B cell (primary cell): Measurements from ENCODE around the gene OR2AK2. TPM values are rescaled to one million over a fixed set of nuclear protein-coding genes. Genes with fewer than 3 reads are reported as not detected.

Source experiments
- ATAC-seq: fragments of 200-7000 bp; cut with Tn5 transposase; one replicate; pipeline ENCODE4 v1.10.0; 2021; ENCODE audit warnings: low read depth, mild to moderate bottlenecking, moderate number of reproducible peaks, moderate library complexity
- CTCF ChIA-PET: fragments of 350-600 bp; sonication (Branson Sonifier 250); formaldehyde crosslinking; loops from one replicate; lab custom pipeline; 2021; ENCODE audit warnings: antibody characterized with exemption, inconsistent platforms; lab: Charles Lee
- POLR2A ChIA-PET: fragments of 350-600 bp; sonication (Branson Sonifier 250); formaldehyde crosslinking; loops from one replicate; lab custom pipeline; 2021; ENCODE audit warnings: antibody characterized with exemption; lab: Charles Lee
- DNase-seq: peaks from one replicate; pipeline ENCODE4 v3.0.0; 2013
- H2AFZ ChIP-seq: 2 replicates; pipeline ENCODE4 v1.6.1; 2012; ENCODE audit warnings: mild to moderate bottlenecking, low read depth, low read length; ENCODE audit not compliant: insufficient read depth, poor library complexity, severe bottlenecking
- H3K27ac ChIP-seq, 2 donors: 1 replicate in 1 of 2; 2 replicates in 1 of 2; pipeline ENCODE4 v1.5.1; 2012 to 2013; ENCODE audit warnings: low read length in 2 of 2, mild to moderate bottlenecking in 2 of 2, moderate library complexity in 1 of 2
- H3K27me3 ChIP-seq, 4 experiments: fragments of 200-600 bp in 1 of 4; sonication (generic) in 1 of 4; replicated peaks in 1 of 4; 1 replicate in 2 of 4; 2 replicates in 2 of 4; pipeline versions ENCODE4 v1.6.1 to v1.7.0; 2013 to 2016; ENCODE audit warnings: low read length in 3 of 4, mild to moderate bottlenecking in 2 of 4, mixed read lengths in 1 of 4, moderate library complexity in 1 of 4; ENCODE audit not compliant: insufficient read depth in 4 of 4, control insufficient read depth in 3 of 4; ENCODE audit errors: control extremely low read depth in 1 of 4
- H3K36me3 ChIP-seq, 2 experiments: replicated peaks in 1 of 2; 1 replicate in 1 of 2; 2 replicates in 1 of 2; pipeline versions ENCODE4 v1.6.1 to v1.7.1; 2013; ENCODE audit warnings: low read length in 1 of 2; ENCODE audit not compliant: insufficient read depth in 2 of 2, control insufficient read depth in 1 of 2; ENCODE audit errors: control extremely low read depth in 1 of 2, extremely low read depth in 1 of 2
- H3K4me1 ChIP-seq, 2 donors: fragments of 200-600 bp in 1 of 2; sonication (generic) in 1 of 2; 1 replicate in 1 of 2; 2 replicates in 1 of 2; pipeline versions ENCODE4 v1.5.1 to v1.6.1; 2013 to 2017; ENCODE audit warnings: low read length in 2 of 2; ENCODE audit not compliant: control insufficient read depth in 2 of 2, insufficient read depth in 2 of 2
- H3K4me2 ChIP-seq: replicated peaks from 2 replicates; pipeline ENCODE3; 2012; ENCODE audit warnings: mild to moderate bottlenecking, low read depth, low read length; ENCODE audit not compliant: poor library complexity, severe bottlenecking
- H3K4me3 ChIP-seq, 5 experiments: fragments of 200-600 bp in 1 of 5; sonication (generic) in 1 of 5; 1 replicate in 3 of 5; 2 replicates in 2 of 5; pipeline versions ENCODE4 v1.5.1 to v1.7.0; 2011 to 2016; ENCODE audit warnings: low read length in 4 of 5, mild to moderate bottlenecking in 4 of 5, low read depth in 2 of 5, control low read depth in 1 of 5, moderate library complexity in 1 of 5; ENCODE audit not compliant: insufficient read depth in 1 of 5; ENCODE audit errors: control extremely low read depth in 1 of 5, extremely low read depth in 1 of 5
- H3K79me2 ChIP-seq: fragments of 200-600 bp; sonication (generic); one replicate; pipeline ENCODE4 v1.6.0; 2016; ENCODE audit warnings: low read length; ENCODE audit not compliant: control insufficient read depth, insufficient read depth
- H3K9ac ChIP-seq: fragments of 200-600 bp; sonication (generic); 2 replicates; pipeline ENCODE4 v1.6.1; 2017; ENCODE audit warnings: mild to moderate bottlenecking, low read length, moderate library complexity
- H3K9me3 ChIP-seq, 3 donors: one replicate each; pipeline versions ENCODE4 v1.6.1 to v1.7.1; 2013; ENCODE audit warnings: low read length in 2 of 3; ENCODE audit not compliant: control insufficient read depth in 2 of 3, insufficient read depth in 1 of 3; ENCODE audit errors: control extremely low read depth in 1 of 3
- H4K20me1 ChIP-seq: 2 replicates; pipeline ENCODE4 v1.6.0; 2012; ENCODE audit warnings: mild to moderate bottlenecking, low read length; ENCODE audit not compliant: insufficient read depth, control insufficient read depth, poor library complexity, severe bottlenecking
- H3K27ac Mint-ChIP-seq: one replicate; pipeline ENCODE4 v1.8.0; 2021; ENCODE audit warnings: mixed read lengths
- H3K27me3 Mint-ChIP-seq: one replicate; pipeline ENCODE4 v1.8.0; 2021; ENCODE audit warnings: mixed read lengths
- H3K4me1 Mint-ChIP-seq: one replicate; pipeline ENCODE4 v1.8.0; 2021; ENCODE audit warnings: mixed read lengths
- H3K4me3 Mint-ChIP-seq: one replicate; pipeline ENCODE4 v1.8.0; 2021; ENCODE audit warnings: mixed read lengths
- H3K9me3 Mint-ChIP-seq: one replicate; pipeline ENCODE4 v1.8.0; 2022; ENCODE audit warnings: mixed read lengths; ENCODE audit not compliant: insufficient read depth
- EZH2 ChIP-seq: IDR thresholded peaks from 2 replicates; pipeline ENCODE4 v1.6.1; 2012; ENCODE audit warnings: borderline replicate concordance, low read depth, mild to moderate bottlenecking, moderate library complexity, low read length; ENCODE audit not compliant: insufficient read depth, poor library complexity, severe bottlenecking
- WGBS: methylation state at CpG from one replicate; pipeline ENCODE4 v1.1.5; 2013; ENCODE audit warnings: missing lambda C conversion rate; ENCODE audit not compliant: insufficient coverage; 5-methylcytosine and 5-hydroxymethylcytosine counted together
- intact Hi-C: fragments of 100-400 bp; cut with micrococcal nuclease; formaldehyde crosslinking; loops from one replicate; pipeline ENCODE4 v1.10.0; 2022
- polyA plus RNA-seq: library from polyadenylated mRNA; depleted of rRNA; stranded (reverse); fragments of >200 nt; gene quantifications from 2 replicates; pipeline ENCODE4 v1.2.3, GENCODE V29; 2012
- total RNA-seq, 2 donors: library from RNA; stranded (reverse); fragments of 120-200 nt in 1 of 2; gene quantifications; 1 replicate in 1 of 2; 2 replicates in 1 of 2; pipeline versions ENCODE4 v1.2.3 to v1.2.4, GENCODE V29; 2013 to 2022
- TF ChIP-seq, protein P1 (sequence below): fragments of 200-600 bp; IDR thresholded peaks from one replicate; pipeline ENCODE4 v1.8.0; 2022; ENCODE audit warnings: antibody characterized with exemption, mild to moderate bottlenecking

The OR2AK2 gene
- total and polyA plus RNA-seq, 2 donors (not counting 1 experiment from before 2014, with no cell fraction given) = 0.39 to 0.60 TPM

- no peak overlapping the region for H2AFZ ChIP-seq
- H3K79me2 ChIP-seq = no peaks in the 10 kb centered on the region
- intact Hi-C loops = no loop called here
- H3K4me1 ChIP-seq = no peaks in the 10 kb centered on the region
- Mint-ChIP-seq H3K4me3 (no peak overlapping the region), H3K27ac (no peak overlapping the region), H3K4me1 (no peaks in the 10 kb centered on the region), H3K27me3 (no peaks in the 10 kb centered on the region), H3K9me3 (no peaks in the 10 kb centered on the region)
- H3K27ac ChIP-seq = no peak overlapping the region
- H3K9ac ChIP-seq = no peak overlapping the region
- H3K9me3 ChIP-seq = no peaks in the 10 kb centered on the region
- CTCF ChIA-PET = interaction anchor here (1.0 kb wide), 1 partner anchor 363 kb away, joined by 4 read pairs; no protein-coding TSS in a partner anchor
- ATAC-seq = no peak
- H3K27me3 ChIP-seq = no peaks in the 10 kb centered on the region
- H3K4me2 ChIP-seq = no peak overlapping the region
- POLR2A ChIA-PET = no interaction called here
- no peaks in the 10 kb centered on the region for H4K20me1 ChIP-seq
- TF ChIP-seq, protein P1, sequence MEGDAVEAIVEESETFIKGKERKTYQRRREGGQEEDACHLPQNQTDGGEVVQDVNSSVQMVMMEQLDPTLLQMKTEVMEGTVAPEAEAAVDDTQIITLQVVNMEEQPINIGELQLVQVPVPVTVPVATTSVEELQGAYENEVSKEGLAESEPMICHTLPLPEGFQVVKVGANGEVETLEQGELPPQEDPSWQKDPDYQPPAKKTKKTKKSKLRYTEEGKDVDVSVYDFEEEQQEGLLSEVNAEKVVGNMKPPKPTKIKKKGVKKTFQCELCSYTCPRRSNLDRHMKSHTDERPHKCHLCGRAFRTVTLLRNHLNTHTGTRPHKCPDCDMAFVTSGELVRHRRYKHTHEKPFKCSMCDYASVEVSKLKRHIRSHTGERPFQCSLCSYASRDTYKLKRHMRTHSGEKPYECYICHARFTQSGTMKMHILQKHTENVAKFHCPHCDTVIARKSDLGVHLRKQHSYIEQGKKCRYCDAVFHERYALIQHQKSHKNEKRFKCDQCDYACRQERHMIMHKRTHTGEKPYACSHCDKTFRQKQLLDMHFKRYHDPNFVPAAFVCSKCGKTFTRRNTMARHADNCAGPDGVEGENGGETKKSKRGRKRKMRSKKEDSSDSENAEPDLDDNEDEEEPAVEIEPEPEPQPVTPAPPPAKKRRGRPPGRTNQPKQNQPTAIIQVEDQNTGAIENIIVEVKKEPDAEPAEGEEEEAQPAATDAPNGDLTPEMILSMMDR = no peak
- no peak for TF ChIP-seq EZH2
- H3K4me3 ChIP-seq = no peak overlapping the region
- no peak for DNase-seq
- WGBS = no CpG with 5 or more reads among the region's 3 CpGs
- H3K36me3 ChIP-seq = no peaks in the 10 kb centered on the region
These were observed 41.1 kb upstream of the OR2AK2 start for GRCh38 chr1:247923941-247924340.

DNA sequence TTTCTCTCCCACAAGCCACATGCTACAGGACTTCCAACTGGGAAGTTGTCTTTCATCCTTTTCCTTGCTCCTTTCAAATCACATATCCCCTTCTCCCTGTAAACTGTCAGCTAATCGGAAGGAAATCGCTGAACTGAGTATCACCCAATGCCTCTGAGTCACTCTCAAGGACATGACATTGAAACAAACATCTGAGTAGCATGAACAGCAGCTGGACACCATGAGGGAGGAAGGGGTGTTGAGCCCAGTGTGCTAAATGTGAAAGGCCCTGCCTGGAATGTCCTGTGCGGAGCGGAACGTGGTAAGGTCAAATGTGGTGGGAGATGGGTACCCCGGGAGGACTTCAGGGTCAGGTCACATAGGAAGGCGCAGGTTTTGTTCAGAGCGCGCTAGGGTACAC, 40.2 kb upstream of the OR2AK2 start, which contains the start of gene OR2AJ1:
OR2AJ1 (plus strand) TSS at position 22 of the 400 bp plus-strand sequence. CDS start 8,880 bp downstream, outside the sequence.
- ChIA-PET POLR2A (no interaction called here), CTCF (interaction anchor here (1.0 kb wide), 1 partner anchor 364 kb away, joined by 4 read pairs; no protein-coding TSS in a partner anchor)
- no peak within 1 kb of the TSS for H3K27ac ChIP-seq
- Mint-ChIP-seq H3K9me3 (no peaks in the 10 kb centered on the region), H3K27ac (no peak within 1 kb of the TSS), H3K4me3 (no peak within 1 kb of the TSS), H3K4me1 (no peaks in the 10 kb centered on the region), H3K27me3 (no peaks in the 10 kb centered on the region)
- no peaks in the 10 kb centered on the region for H3K79me2 ChIP-seq
- TF ChIP-seq EZH2 = no peak
- TF ChIP-seq, protein P1 = no peak
- intact Hi-C loops = no loop called here
- no peak within 1 kb of the TSS for H2AFZ ChIP-seq
- H3K9ac ChIP-seq = no peak within 1 kb of the TSS
- WGBS = 98% methylated on average over 5 of the region's 9 CpGs
- H3K9me3 ChIP-seq = no peaks in the 10 kb centered on the region
- no peaks in the 10 kb centered on the region for H3K4me1 ChIP-seq
- H3K4me3 ChIP-seq = no peak within 1 kb of the TSS
- H3K4me2 ChIP-seq = no peak within 1 kb of the TSS
- H4K20me1 ChIP-seq = no peaks in the 10 kb centered on the region
- no peaks in the 10 kb centered on the region for H3K27me3 ChIP-seq
- ATAC-seq (no peak), DNase-seq (no peak)
- no peaks in the 10 kb centered on the region for H3K36me3 ChIP-seq
